Stimulated activated CD8-positive, alpha-beta memory T cell treated with anti-CD3 and anti-CD28 coated beads, Interleukin-7, amount 100 ng/mL, for 4 hours (primary cell): Measurements from ENCODE around the gene TMEM181.
"Not testable (repeated sequence)": the region's sequence is repeated elsewhere in the genome, so short reads cannot be mapped to it uniquely, and the experiment has no call there.

ENCODE experiments used
- DNase-seq, 2 donors: peaks; one replicate each; pipeline ENCODE4 v3.0.0-alpha.2; 2020; ENCODE audit warnings: low read depth in 2 of 2

The TMEM181 gene

GRCh38 chr6:158621694-158622544 is 62.0 kb downstream of the TMEM181 start:
- DNase-seq: no peak

- DNase-seq: no peak
Measured at GRCh38 chr6:158622545-158623190, 62.8 kb downstream of the TMEM181 start.

- no peak for DNase-seq
Measured at GRCh38 chr6:158624684-158625682, 65.1 kb downstream of the TMEM181 start.

GRCh38 chr6:158625881-158626305 is 66.0 kb downstream of the TMEM181 start:
- DNase-seq: no peak

GRCh38 chr6:158626360-158627167 is 66.7 kb downstream of the TMEM181 start:
- no peak for DNase-seq

- DNase-seq: no peak
Measured at GRCh38 chr6:158627168-158627939, 67.5 kb downstream of the TMEM181 start.

- DNase-seq: no peak
Measured at GRCh38 chr6:158627940-158628211, 68.0 kb downstream of the TMEM181 start.

- no peak for DNase-seq
Measured at GRCh38 chr6:158628542-158628941, 68.7 kb downstream of the TMEM181 start.

- no peak for DNase-seq
Measured at GRCh38 chr6:158629367-158630221, 69.7 kb downstream of the TMEM181 start.

- no peak for DNase-seq
Measured at GRCh38 chr6:158630938-158631616, 71.2 kb downstream of the TMEM181 start.

GRCh38 chr6:158631678-158632537 is 72.0 kb downstream of the TMEM181 start:
- no peak for DNase-seq

GRCh38 chr6:158632538-158633119 is 72.7 kb downstream of the TMEM181 start:
- not testable (repeated sequence) for DNase-seq

GRCh38 chr6:158633127-158633526 is 73.2 kb downstream of the TMEM181 start:
- DNase-seq: no peak

- DNase-seq: no peak
Measured at GRCh38 chr6:158634695-158635426, 75.0 kb downstream of the TMEM181 start.

- DNase-seq: no peak
Measured at GRCh38 chr6:158635427-158636073, 75.7 kb downstream of the TMEM181 start.

GRCh38 chr6:158636778-158637177 is 76.9 kb downstream of the TMEM181 start:
- DNase-seq: no peak
